DOHH2 (cell line): ENCODE data around the gene TRMT44.

Source experiments
- CTCF ChIP-seq: fragments of 200-600 bp; sonication (generic); IDR thresholded peaks from one replicate; pipeline ENCODE4 v1.5.1; 2014; ENCODE audit warnings: antibody characterized with exemption, mild to moderate bottlenecking, low read depth, low read length; ENCODE audit not compliant: poor library complexity, severe bottlenecking
- EZH2phosphoT487 ChIP-seq: fragments of 200-600 bp; sonication (generic); IDR thresholded peaks from 2 replicates; pipeline ENCODE4 v1.6.1; 2017; ENCODE audit warnings: borderline replicate concordance, mild to moderate bottlenecking, antibody characterized with exemption, low read length, moderate library complexity, mixed read lengths

DNA sequence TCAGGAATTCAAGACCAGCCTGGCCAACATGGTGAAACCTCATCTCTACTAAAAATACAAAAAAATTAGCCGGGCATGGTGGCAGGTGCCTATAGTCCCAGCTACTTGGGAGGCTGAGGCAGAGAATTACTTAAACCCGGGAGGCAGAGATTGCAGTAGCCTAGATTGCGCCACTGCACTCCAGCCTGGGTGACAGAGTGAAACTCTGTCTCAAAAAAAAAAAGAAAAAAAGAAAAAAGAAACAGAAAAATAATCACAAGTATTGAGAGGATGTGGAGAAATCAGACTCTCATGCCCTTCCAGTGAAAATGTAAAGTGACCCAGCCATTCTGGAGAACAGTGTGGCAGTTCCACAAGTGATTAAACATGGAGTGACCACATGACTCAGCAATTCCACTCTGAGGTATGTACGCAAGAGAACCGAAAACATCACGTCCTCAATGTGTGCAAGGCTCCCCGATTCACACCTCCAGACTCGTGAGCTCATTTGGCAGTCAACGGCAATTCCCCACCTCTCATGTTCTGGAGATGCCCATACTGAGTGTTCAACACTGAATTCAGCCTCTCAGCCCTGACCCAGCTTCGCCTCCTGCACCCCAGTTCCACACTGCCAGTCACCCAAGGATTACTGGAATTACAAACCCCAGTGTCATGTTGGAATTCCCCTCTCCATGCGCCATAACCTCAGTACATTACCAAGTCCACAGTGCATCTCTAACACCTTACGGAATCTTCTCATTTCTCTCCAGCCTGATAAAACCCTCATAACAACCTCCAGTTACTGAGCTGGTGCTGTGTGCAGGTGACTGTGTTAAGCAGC, 21.1 kb upstream of the TRMT44 start:
- TF ChIP-seq CTCF (no peak), EZH2phosphoT487 (no peak)
